ENCODE results near the gene MYL2. TPM values are rescaled to one million over a fixed set of nuclear protein-coding genes. Genes with fewer than 3 reads are reported as not detected.

MYL2 gene
- total and polyA plus RNA-seq, 10 of the 15 experiments (the other 5 are each of a cell fraction or from before 2014, with no cell fraction given) = 0.08 to 1.8 (median 0.57) TPM; not detected in 1

DNA sequence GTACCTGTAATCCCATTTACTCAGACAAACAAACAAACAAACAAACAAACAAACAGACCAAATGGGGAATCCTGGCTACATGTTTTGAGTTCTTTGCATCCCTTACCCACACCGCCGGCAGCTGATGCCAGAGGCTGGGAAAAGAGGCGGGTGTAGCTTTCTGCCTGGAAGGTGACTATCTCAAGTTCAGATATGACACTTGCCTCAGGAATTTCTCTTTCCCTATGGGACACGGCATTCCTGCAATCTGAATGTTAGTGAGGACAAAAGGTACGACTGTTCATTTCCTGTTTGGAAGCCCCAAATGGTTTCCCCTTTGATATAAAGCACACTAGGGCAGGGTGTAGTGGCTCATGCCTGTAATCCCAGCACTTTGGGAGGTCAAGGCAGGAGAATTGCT is 2.9 kb downstream of the MYL2 start:
- FAIRE-seq (no peak), DNase-seq (ENCODE audit: low read depth, low spot score) (no peak), ATAC-seq (no peak)
- H3K9me3 ChIP-seq (replicated peaks; ENCODE audit: control insufficient read depth, insufficient read depth, low read length) = no peaks in the 10 kb centered on the region
- no peaks in the 10 kb centered on the region for H3K36me3 ChIP-seq (ENCODE audit: control insufficient read depth in 2 of 2, insufficient read depth in 2 of 2, low read length in 1 of 2)
- no peak overlapping the region for H3K4me2 ChIP-seq (ENCODE audit: control insufficient read depth, insufficient read depth)
- H3K27ac ChIP-seq (ENCODE audit: control insufficient read depth, insufficient read depth) = no peak overlapping the region
- intact Hi-C loops (cut with micrococcal nuclease; ENCODE audit: unreplicated experiment) (no loop called here), in situ Hi-C loops (cut with MboI) (no loop called here)
- H3K27me3 ChIP-seq (replicated peaks in 1 of 2; ENCODE audit: control insufficient read depth in 2 of 2, insufficient read depth in 2 of 2, low read length in 1 of 2) = no peaks in the 10 kb centered on the region
- CTCF ChIA-PET = no interaction called here
- SMC1A ChIA-PET (ENCODE audit: uncharacterized antibody, unreplicated experiment) = interaction anchor here (1.0 to 1.6 kb wide), 3 partner anchors 8 to 22 kb away, joined by 3 to 6 read pairs (median 5); no protein-coding TSS in a partner anchor
- no peaks in the 10 kb centered on the region for H4K20me1 ChIP-seq (ENCODE audit: control insufficient read depth, insufficient read depth)
- H2AFZ ChIP-seq (ENCODE audit: control insufficient read depth, low read depth, low read length) = no peak overlapping the region
- no peak overlapping the region for H3K9ac ChIP-seq (ENCODE audit: control insufficient read depth, insufficient read depth, low read length)
- POLR2A ChIA-PET = no interaction called here
- WGBS (ENCODE audit: insufficient coverage, insufficient replicate concordance, low lambda C conversion rate, missing lambda C conversion rate) = 70% methylated on average over 5 of the region's 5 CpGs
- no peak overlapping the region for H3K4me3 ChIP-seq
- TF ChIP-seq SMAD1 (IDR thresholded peaks at IDR 0.05; ENCODE audit: low read depth, partially characterized antibody) (no peak), CBX5 (IDR thresholded peaks at IDR 0.05; ENCODE audit: low read depth) (no peak), TCF7 (IDR thresholded peaks at IDR 0.05; ENCODE audit: borderline replicate concordance) (no peak), NBN (IDR thresholded peaks at IDR 0.05) (no peak)
- TF ChIP-seq, protein P1, sequence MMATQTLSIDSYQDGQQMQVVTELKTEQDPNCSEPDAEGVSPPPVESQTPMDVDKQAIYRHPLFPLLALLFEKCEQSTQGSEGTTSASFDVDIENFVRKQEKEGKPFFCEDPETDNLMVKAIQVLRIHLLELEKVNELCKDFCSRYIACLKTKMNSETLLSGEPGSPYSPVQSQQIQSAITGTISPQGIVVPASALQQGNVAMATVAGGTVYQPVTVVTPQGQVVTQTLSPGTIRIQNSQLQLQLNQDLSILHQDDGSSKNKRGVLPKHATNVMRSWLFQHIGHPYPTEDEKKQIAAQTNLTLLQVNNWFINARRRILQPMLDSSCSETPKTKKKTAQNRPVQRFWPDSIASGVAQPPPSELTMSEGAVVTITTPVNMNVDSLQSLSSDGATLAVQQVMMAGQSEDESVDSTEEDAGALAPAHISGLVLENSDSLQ (IDR thresholded peaks at IDR 0.05) = no peak
- TF ChIP-seq, protein P2, sequence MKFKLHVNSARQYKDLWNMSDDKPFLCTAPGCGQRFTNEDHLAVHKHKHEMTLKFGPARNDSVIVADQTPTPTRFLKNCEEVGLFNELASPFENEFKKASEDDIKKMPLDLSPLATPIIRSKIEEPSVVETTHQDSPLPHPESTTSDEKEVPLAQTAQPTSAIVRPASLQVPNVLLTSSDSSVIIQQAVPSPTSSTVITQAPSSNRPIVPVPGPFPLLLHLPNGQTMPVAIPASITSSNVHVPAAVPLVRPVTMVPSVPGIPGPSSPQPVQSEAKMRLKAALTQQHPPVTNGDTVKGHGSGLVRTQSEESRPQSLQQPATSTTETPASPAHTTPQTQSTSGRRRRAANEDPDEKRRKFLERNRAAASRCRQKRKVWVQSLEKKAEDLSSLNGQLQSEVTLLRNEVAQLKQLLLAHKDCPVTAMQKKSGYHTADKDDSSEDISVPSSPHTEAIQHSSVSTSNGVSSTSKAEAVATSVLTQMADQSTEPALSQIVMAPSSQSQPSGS (IDR thresholded peaks at IDR 0.05; ENCODE audit: low read length) = no peak
- no TSS peak for BruUV-seq (replicated peaks)
- RAD21 ChIA-PET (ENCODE audit: unreplicated experiment) = no interaction called here
- no peaks in the 10 kb centered on the region for H3K79me2 ChIP-seq (ENCODE audit: control insufficient read depth, insufficient read depth, low read length)
- peaks cover 27% of the 10 kb centered on the region for H3K4me1 ChIP-seq (ENCODE audit: control insufficient read depth, insufficient read depth, low read length)

Measured in GM12878 (cell line).